LHCN-M2 (cell line): Measurements from ENCODE around the gene DRICH1. TPM values are rescaled to one million over a fixed set of nuclear protein-coding genes. Genes with fewer than 3 reads are reported as not detected.
"Not testable (repeated sequence)": the region's sequence is repeated elsewhere in the genome, so short reads cannot be mapped to it uniquely, and the experiment has no call there.

ENCODE experiments used
- DNase-seq: peaks from one replicate; pipeline ENCODE4 v3.0.0-alpha.2; 2012; ENCODE audit warnings: low read depth
- total RNA-seq: library from RNA; depleted of rRNA; stranded (reverse); fragments of >200 nt; gene quantifications from 2 replicates; pipeline ENCODE4 v1.2.3, GENCODE V29; 2014; rRNA removed

DRICH1 gene
- total RNA-seq, 1 experiment from 2014 or later: not detected

GRCh38 chr22:23569291-23569690, 62.8 kb downstream of the DRICH1 start:
- DNase-seq: no peak

GRCh38 chr22:23566705-23567475, 65.2 kb downstream of the DRICH1 start:
- DNase-seq: no peak

- DNase-seq: no peak
Observed at GRCh38 chr22:23565915-23566704, 66.0 kb downstream of the DRICH1 start.

- peak; percentile 3 for DNase-seq
Observed at GRCh38 chr22:23565305-23565914, 66.7 kb downstream of the DRICH1 start.

- DNase-seq: no peak
Observed at GRCh38 chr22:23564276-23564675, 67.8 kb downstream of the DRICH1 start.

- DNase-seq: no peak
Observed at GRCh38 chr22:23563111-23563510, 69.0 kb downstream of the DRICH1 start.

- DNase-seq: no peak
Observed at GRCh38 chr22:23562186-23562585, 69.9 kb downstream of the DRICH1 start.

GRCh38 chr22:23561025-23561510, 71.1 kb downstream of the DRICH1 start:
- not testable (repeated sequence) for DNase-seq

- DNase-seq: not testable (repeated sequence)
Observed at GRCh38 chr22:23560215-23560614, 71.9 kb downstream of the DRICH1 start.

Other genes with a start within 250 kb of the DRICH1 start
- gene IGLL1, start 52.0 kb downstream of the DRICH1 start, total RNA-seq: not detected in 2 replicates
- gene RGL4, start 58.7 kb upstream of the DRICH1 start, total RNA-seq: not detected in 2 replicates
- 2.2 TPM in 2 replicates for gene ZNF70, start 118.8 kb upstream of the DRICH1 start, total RNA-seq
- not detected in 2 replicates for gene VPREB3, start 122.1 kb upstream of the DRICH1 start, total RNA-seq
- 0.06 TPM in 1 of 2 replicates, not detected in the other for gene C22orf15, start 130.7 kb upstream of the DRICH1 start, total RNA-seq
- 0.19 and 0.46 TPM in 2 replicates for gene CHCHD10, start 135.7 kb upstream of the DRICH1 start, total RNA-seq
- gene MMP11, start 140.5 kb upstream of the DRICH1 start, total RNA-seq: 5.5 and 7.1 TPM in 2 replicates
- 77.1 and 90.0 TPM in 2 replicates for gene SMARCB1, start 154.6 kb upstream of the DRICH1 start, total RNA-seq
- 0.23 TPM in 1 of 2 replicates, not detected in the other for gene DERL3, start 206.7 kb upstream of the DRICH1 start, total RNA-seq
- 6.5 and 8.6 TPM in 2 replicates for gene SLC2A11, start 225.6 kb upstream of the DRICH1 start, total RNA-seq